GM15510 (cell line): ENCODE data around the gene ITPKC.

Experiments used
- POLR2A ChIP-seq: IDR thresholded peaks from 3 replicates; pipeline ENCODE4 v1.6.1; 2011; ENCODE audit warnings: borderline replicate concordance; ENCODE audit not compliant: insufficient read length; ENCODE audit errors: extremely low read depth

ITPKC gene

GRCh38 chr19:40702337-40703012, 14.4 kb upstream of the ITPKC start:
- no peak for TF ChIP-seq POLR2A

GRCh38 chr19:40703029-40703755, 13.7 kb upstream of the ITPKC start:
- no peak for TF ChIP-seq POLR2A

GRCh38 chr19:40704491-40705361, 12.2 kb upstream of the ITPKC start:
- no peak for TF ChIP-seq POLR2A

GRCh38 chr19:40705362-40705651, 11.6 kb upstream of the ITPKC start:
- TF ChIP-seq POLR2A: no peak

- no peak for TF ChIP-seq POLR2A
Measured at GRCh38 chr19:40705950-40706619, 10.8 kb upstream of the ITPKC start.

- TF ChIP-seq POLR2A: no peak
Measured at GRCh38 chr19:40707615-40708014, 9.3 kb upstream of the ITPKC start.

- TF ChIP-seq POLR2A: no peak
Measured at GRCh38 chr19:40709817-40710216, 7.1 kb upstream of the ITPKC start.

- TF ChIP-seq POLR2A: no peak
Measured at GRCh38 chr19:40713939-40714338, 3.0 kb upstream of the ITPKC start.

- peak; percentile 32 for TF ChIP-seq POLR2A
Measured at GRCh38 chr19:40714441-40715299, 2.2 kb upstream of the ITPKC start.

GRCh38 chr19:40716031-40716481, 856 bp upstream of the ITPKC start:
- TF ChIP-seq POLR2A: no peak

- TF ChIP-seq POLR2A: peak; percentile 1
Measured at GRCh38 chr19:40717325-40717879, 490 bp downstream of the ITPKC start.

- TF ChIP-seq POLR2A: no peak
Measured at GRCh38 chr19:40717880-40718773, 1.2 kb downstream of the ITPKC start.

GRCh38 chr19:40718774-40719391, 2.0 kb downstream of the ITPKC start:
- peak; percentile 32 for TF ChIP-seq POLR2A

GRCh38 chr19:40719414-40719894, 2.5 kb downstream of the ITPKC start:
- TF ChIP-seq POLR2A: no peak
